BLaER1 treated with 17β-estradiol and CSF1 and Interleukin-3, amounts not matched to agents 10 nM and 100 nM (cell line): ENCODE measurements around the gene CACNB2.

ENCODE experiments used
- H3K27ac ChIP-seq, 11 experiments: shearing (Covaris generic); formaldehyde crosslinking; 2 replicates each; pipeline ENCODE4 v1.8.1; 2022
- H3K27me3 ChIP-seq, 11 experiments: shearing (Covaris generic); formaldehyde crosslinking; 2 replicates each; pipeline ENCODE4 v1.8.1; 2022
- H3K36me3 ChIP-seq, 11 experiments: shearing (Covaris generic); formaldehyde crosslinking; 2 replicates each; pipeline ENCODE4 v1.8.1; 2022
- H3K4me1 ChIP-seq, 10 experiments: shearing (Covaris generic); formaldehyde crosslinking; 2 replicates each; pipeline ENCODE4 v1.8.1; 2022
- H3K4me2 ChIP-seq, 11 experiments: shearing (Covaris generic); formaldehyde crosslinking; 2 replicates each; pipeline ENCODE4 v1.8.1; 2022
- H3K4me3 ChIP-seq, 10 experiments: shearing (Covaris generic); formaldehyde crosslinking; 2 replicates each; pipeline ENCODE4 v1.8.1; 2022
- H3K9ac ChIP-seq, 11 experiments: shearing (Covaris generic); formaldehyde crosslinking; 2 replicates each; pipeline ENCODE4 v1.8.1; 2022
- H3K9me3 ChIP-seq, 11 experiments: shearing (Covaris generic); formaldehyde crosslinking; replicated peaks in 1 of 11; 2 replicates each; pipeline ENCODE4 v1.8.1; 2022
- H4K20me1 ChIP-seq, 11 experiments: shearing (Covaris generic); formaldehyde crosslinking; 2 replicates each; pipeline ENCODE4 v1.8.1; 2022
- Cebpa-rat ChIP-seq, 11 experiments: shearing (Covaris generic); IDR thresholded peaks; 2 replicates each; pipeline ENCODE4 v1.8.1; 2022

Gene CACNB2

GRCh38 chr10:18498998-18499397, 358.8 kb downstream of the CACNB2 start:
- no peaks in the 10 kb centered on the region for H3K27me3 ChIP-seq
- no peaks in the 10 kb centered on the region for H3K9me3 ChIP-seq
- no peaks in the 10 kb centered on the region for H3K4me1 ChIP-seq
- H3K4me3 ChIP-seq = no peak overlapping the region
- TF ChIP-seq Cebpa-rat (IDR thresholded peaks at IDR 0.05) = no peak
- no peaks in the 10 kb centered on the region for H4K20me1 ChIP-seq
- no peak overlapping the region for H3K4me2 ChIP-seq
- no peak overlapping the region for H3K27ac ChIP-seq
- H3K36me3 ChIP-seq = no peaks in the 10 kb centered on the region
- H3K9ac ChIP-seq = no peak overlapping the region

DNA sequence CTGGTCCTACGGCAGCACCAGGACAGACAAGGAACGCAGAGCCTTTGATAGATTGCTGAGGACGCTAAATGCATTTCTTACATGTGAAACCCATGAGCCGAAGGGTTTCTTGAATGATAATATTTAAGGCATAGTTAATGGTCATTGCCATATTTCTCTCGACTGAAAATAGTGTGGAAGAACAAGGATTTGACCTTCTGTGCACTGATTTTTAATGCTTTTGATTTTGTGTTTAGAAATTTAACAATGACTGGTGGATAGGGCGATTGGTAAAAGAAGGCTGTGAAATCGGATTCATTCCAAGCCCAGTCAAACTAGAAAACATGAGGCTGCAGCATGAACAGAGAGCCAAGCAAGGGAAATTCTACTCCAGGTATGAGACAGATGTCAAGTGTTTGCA, 360.4 kb downstream of the CACNB2 start:
- Histone ChIP-seq H3K27me3 (no peaks in the 10 kb centered on the region), H3K4me1 (no peaks in the 10 kb centered on the region), H3K27ac (no peak overlapping the region), H3K9me3 (no peaks in the 10 kb centered on the region), H3K9ac (no peak overlapping the region), H3K4me2 (no peak overlapping the region), H4K20me1 (no peaks in the 10 kb centered on the region), H3K36me3 (no peaks in the 10 kb centered on the region), H3K4me3 (no peak overlapping the region)
- no peak for TF ChIP-seq Cebpa-rat (IDR thresholded peaks at IDR 0.05)

GRCh38 chr10:18501198-18501597, 361.0 kb downstream of the CACNB2 start:
- H3K9ac ChIP-seq = no peak overlapping the region
- H3K27me3 ChIP-seq = no peaks in the 10 kb centered on the region
- H3K9me3 ChIP-seq = no peaks in the 10 kb centered on the region
- no peaks in the 10 kb centered on the region for H4K20me1 ChIP-seq
- H3K4me3 ChIP-seq = no peak overlapping the region
- H3K4me1 ChIP-seq = no peaks in the 10 kb centered on the region
- no peak overlapping the region for H3K4me2 ChIP-seq
- TF ChIP-seq Cebpa-rat (IDR thresholded peaks at IDR 0.05) = no peak
- H3K36me3 ChIP-seq = no peaks in the 10 kb centered on the region
- no peak overlapping the region for H3K27ac ChIP-seq

- Histone ChIP-seq H3K27me3 (no peaks in the 10 kb centered on the region), H3K4me2 (no peak overlapping the region), H4K20me1 (no peaks in the 10 kb centered on the region), H3K9me3 (no peaks in the 10 kb centered on the region), H3K9ac (no peak overlapping the region), H3K4me3 (no peak overlapping the region), H3K36me3 (no peaks in the 10 kb centered on the region), H3K27ac (no peak overlapping the region), H3K4me1 (no peaks in the 10 kb centered on the region)
- no peak for TF ChIP-seq Cebpa-rat (IDR thresholded peaks at IDR 0.05)
Observed at GRCh38 chr10:18501629-18502028, 361.4 kb downstream of the CACNB2 start.

DNA sequence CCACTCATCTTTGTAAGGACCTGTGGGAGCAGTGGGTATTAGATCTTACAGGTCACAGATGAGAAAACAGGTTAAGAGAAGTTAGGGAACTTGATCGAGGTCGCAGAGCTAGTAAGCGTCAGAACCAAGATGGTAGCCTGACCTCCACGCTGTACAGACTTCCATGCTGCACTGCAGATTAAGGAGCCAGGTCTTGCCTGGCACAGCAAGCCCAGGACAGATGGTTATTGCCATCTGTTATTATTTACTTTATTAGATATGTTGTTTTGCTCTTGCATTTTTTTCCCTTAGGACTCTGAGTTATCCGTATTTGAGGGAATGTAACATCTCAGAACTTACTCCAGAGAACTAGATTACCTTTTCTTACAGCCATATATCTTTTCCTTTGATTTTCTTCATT, 363.9 kb downstream of the CACNB2 start:
- TF ChIP-seq Cebpa-rat (IDR thresholded peaks at IDR 0.05) = no peak
- no peaks in the 10 kb centered on the region for H4K20me1 ChIP-seq

DNA sequence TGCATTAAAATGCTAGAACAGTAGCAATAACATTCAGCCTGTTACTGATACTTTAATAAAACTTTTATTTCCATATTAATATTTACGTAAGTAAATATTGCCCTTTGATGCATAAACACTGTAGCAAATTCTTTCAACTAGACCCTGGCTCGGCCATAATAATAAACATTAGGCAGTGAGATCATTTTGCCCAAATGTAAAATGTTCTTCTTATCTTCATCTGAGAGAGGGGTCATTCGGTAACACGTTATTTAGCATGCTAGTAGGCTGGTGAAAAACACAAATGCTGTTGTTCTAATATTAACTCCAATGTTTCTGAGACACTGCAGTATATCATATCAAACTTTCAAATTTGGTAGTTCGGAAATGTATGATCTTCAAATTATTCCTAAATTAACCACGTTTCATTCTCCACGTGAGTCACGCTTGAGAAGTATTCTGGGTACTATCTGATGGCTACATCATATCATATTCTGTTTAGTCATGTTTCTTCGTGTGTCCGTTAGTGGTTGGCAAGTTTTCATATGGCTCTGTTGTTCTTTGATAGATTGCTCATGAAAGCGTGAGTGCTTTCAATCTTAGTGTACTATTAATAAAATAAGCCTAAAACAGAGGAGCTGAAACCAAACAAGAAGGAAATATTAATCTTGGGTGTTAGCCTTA, 365.4 kb downstream of the CACNB2 start:
- Histone ChIP-seq H3K9me3 (no peaks in the 10 kb centered on the region), H3K4me1 (no peaks in the 10 kb centered on the region), H4K20me1 (no peaks in the 10 kb centered on the region), H3K9ac (no peak overlapping the region), H3K27me3 (no peaks in the 10 kb centered on the region), H3K36me3 (no peaks in the 10 kb centered on the region), H3K27ac (no peak overlapping the region), H3K4me2 (no peak overlapping the region), H3K4me3 (no peak overlapping the region)
- TF ChIP-seq Cebpa-rat (IDR thresholded peaks at IDR 0.05) = no peak

More for the DNA sequence above, 363.9 kb downstream of the CACNB2 start:
- no peaks in the 10 kb centered on the region for H3K9me3 ChIP-seq
- no peak overlapping the region for H3K4me2 ChIP-seq
- no peak overlapping the region for H3K27ac ChIP-seq
- H3K9ac ChIP-seq = no peak overlapping the region
- no peaks in the 10 kb centered on the region for H3K36me3 ChIP-seq
- H3K27me3 ChIP-seq = no peaks in the 10 kb centered on the region
- H3K4me1 ChIP-seq = no peaks in the 10 kb centered on the region
- no peak overlapping the region for H3K4me3 ChIP-seq

- TF ChIP-seq Cebpa-rat (IDR thresholded peaks at IDR 0.05) = no peak
- Histone ChIP-seq H3K36me3 (peaks cover 0 to 12% (median 8%) of the 10 kb centered on the region in 11 experiments; a peak in 8 of 22 replicates), H3K4me3 (no peak overlapping the region)
Observed at GRCh38 chr10:18508587-18508986, 368.4 kb downstream of the CACNB2 start.

GRCh38 chr10:18514537-18514936, 374.3 kb downstream of the CACNB2 start:
- H4K20me1 ChIP-seq = no peaks in the 10 kb centered on the region
- H3K9me3 ChIP-seq = no peaks in the 10 kb centered on the region
- peaks cover 0 to 12% (median 8%) of the 10 kb centered on the region in 11 experiments; a peak in 9 of 22 replicates for H3K36me3 ChIP-seq
- no peak overlapping the region for H3K4me2 ChIP-seq
- no peaks in the 10 kb centered on the region for H3K27me3 ChIP-seq
- no peak overlapping the region for H3K4me3 ChIP-seq
- no peak overlapping the region for H3K27ac ChIP-seq
- TF ChIP-seq Cebpa-rat (IDR thresholded peaks at IDR 0.05) = no peak
- no peaks in the 10 kb centered on the region for H3K4me1 ChIP-seq
- no peak overlapping the region for H3K9ac ChIP-seq

More at GRCh38 chr10:18508587-18508986, 368.4 kb downstream of the CACNB2 start:
- Histone ChIP-seq H3K27ac (no peak overlapping the region), H3K9me3 (no peaks in the 10 kb centered on the region), H3K27me3 (no peaks in the 10 kb centered on the region), H3K4me1 (no peaks in the 10 kb centered on the region), H4K20me1 (no peaks in the 10 kb centered on the region), H3K4me2 (no peak overlapping the region), H3K9ac (no peak overlapping the region)

- no peak overlapping the region for H3K27ac ChIP-seq
- no peak for TF ChIP-seq Cebpa-rat (IDR thresholded peaks at IDR 0.05)
- H3K27me3 ChIP-seq = no peaks in the 10 kb centered on the region
- no peaks in the 10 kb centered on the region for H4K20me1 ChIP-seq
- no peak overlapping the region for H3K9ac ChIP-seq
- no peaks in the 10 kb centered on the region for H3K4me1 ChIP-seq
- no peak overlapping the region for H3K4me3 ChIP-seq
- peaks cover 0 to 12% (median 8%) of the 10 kb centered on the region in 11 experiments; a peak in 9 of 22 replicates for H3K36me3 ChIP-seq
- peaks cover 0 to 7% (median 0%) of the 10 kb centered on the region in 11 experiments; a peak in 1 of 22 replicates for H3K9me3 ChIP-seq
- H3K4me2 ChIP-seq = no peak overlapping the region
Observed at GRCh38 chr10:18516851-18517250, 376.6 kb downstream of the CACNB2 start.

GRCh38 chr10:18523025-18523424, 382.8 kb downstream of the CACNB2 start:
- H4K20me1 ChIP-seq = no peaks in the 10 kb centered on the region
- H3K9me3 ChIP-seq = peaks cover 0 to 7% (median 0%) of the 10 kb centered on the region in 11 experiments; a peak in 1 of 22 replicates
- no peak overlapping the region for H3K4me2 ChIP-seq
- H3K27ac ChIP-seq = no peak overlapping the region
- H3K27me3 ChIP-seq = no peaks in the 10 kb centered on the region
- TF ChIP-seq Cebpa-rat (IDR thresholded peaks at IDR 0.05) = no peak
- H3K4me1 ChIP-seq = peaks cover 0 to 6% (median 0%) of the 10 kb centered on the region in 10 experiments; a peak in 1 of 20 replicates
- H3K36me3 ChIP-seq = peaks cover 0 to 13% (median 0%) of the 10 kb centered on the region in 11 experiments; a peak in 3 of 22 replicates
- H3K9ac ChIP-seq = no peak overlapping the region
- no peak overlapping the region for H3K4me3 ChIP-seq
